ENCODE results near the gene SPATA20. TPM values are rescaled to one million over a fixed set of nuclear protein-coding genes. Genes with fewer than 3 reads are reported as not detected.

Gene SPATA20
- total and polyA plus RNA-seq, 2 of the 8 experiments (the other 6 are each of a cell fraction or from before 2014, with no cell fraction given), result 16.2 to 17.5 TPM

GRCh38 chr17:50535407-50535806, 11.6 kb upstream of the SPATA20 start:
- H4K20me1 ChIP-seq (replicated peaks in 1 of 2; ENCODE audit: control insufficient read depth in 1 of 2, insufficient read depth in 2 of 2, low read length in 2 of 2), result peaks cover 0 to 1% of the 10 kb centered on the region in 2 experiments
- peaks cover 0 to 3% (median 0%) of the 10 kb centered on the region in 4 experiments; a peak in 1 of 8 replicates for H3K36me3 ChIP-seq (ENCODE audit: control insufficient read depth in 2 of 4, insufficient read depth in 4 of 4, low read length in 3 of 4)
- WGBS, 2 experiments (ENCODE audit: extremely low coverage in 1 of 2, insufficient coverage in 1 of 2, insufficient read length in 1 of 2, insufficient replicate concordance in 2 of 2, low coverage in 1 of 2, low lambda C conversion rate in 2 of 2, missing lambda C conversion rate in 1 of 2), result 84% methylated on average over 7 of the region's 7 CpGs; no CpG with 5 or more reads in 1 of the 2 experiments
- peaks cover 17% of the 10 kb centered on the region for H3K23me2 ChIP-seq (ENCODE audit: low read depth, low read length)
- H4K8ac ChIP-seq (ENCODE audit: extremely low read depth, insufficient read depth, low read length), result no peak overlapping the region
- no peak overlapping the region for H3K27ac ChIP-seq (ENCODE audit: low read depth, low read length)
- no peak overlapping the region for H4K91ac ChIP-seq (replicated peaks; ENCODE audit: insufficient read length, low read length)
- H3K14ac ChIP-seq (ENCODE audit: insufficient read length), result no peak overlapping the region
- DNase-seq (ENCODE audit: low read depth in 1 of 2, low spot score in 2 of 2) (no peak), FAIRE-seq (no peak)
- CTCF ChIA-PET (ENCODE audit: partially characterized antibody), result interaction anchor here (0.7 to 1.7 kb wide), 9 partner anchors 15 to 138 kb away, joined by 3 to 8 read pairs (median 4); partner anchors contain the start of gene LRRC59
- H2AFZ ChIP-seq (ENCODE audit: low read length), result no peak overlapping the region
- no peak overlapping the region for H3K23ac ChIP-seq (ENCODE audit: insufficient read length)
- H2BK12ac ChIP-seq (ENCODE audit: low read depth, low read length), result no peak overlapping the region
- H3K9me3 ChIP-seq (ENCODE audit: insufficient read depth in 2 of 2, low read depth in 1 of 2, low read length in 1 of 2), result no peaks in the 10 kb centered on the region
- H3K79me1 ChIP-seq (ENCODE audit: low read depth, low read length), result no peaks in the 10 kb centered on the region; the same call in 1 of the 2 replicates
- H4K5ac ChIP-seq (ENCODE audit: insufficient read length, low read depth, low read length), result no peak overlapping the region
- H3K27me3 ChIP-seq (replicated peaks in 1 of 4; ENCODE audit: control insufficient read depth in 3 of 4, extremely low read depth in 1 of 4, insufficient read depth in 3 of 4, low read length in 3 of 4), result peaks cover 0 to 21% (median 10%) of the 10 kb centered on the region in 4 experiments; a peak in 4 of 7 replicates
- peaks cover 5 to 29% (median 21%) of the 10 kb centered on the region in 4 experiments for H3K4me1 ChIP-seq (replicated peaks in 1 of 4; ENCODE audit: control insufficient read depth in 3 of 4, insufficient read depth in 4 of 4, low read length in 3 of 4)
- POLR2A ChIA-PET (ENCODE audit: partially characterized antibody), result no interaction called here
- 0 out of 4 replicates have a peak, but pooled peaks cover 0 to 2% of the 10 kb centered on the region in 2 experiments for H3K79me2 ChIP-seq (ENCODE audit: control insufficient read depth in 1 of 2, insufficient read depth in 2 of 2, low read length in 2 of 2)
- H2AK5ac ChIP-seq (ENCODE audit: low read depth, low read length), result no peak overlapping the region; the same call in 1 of the 2 replicates
- no peak overlapping the region for H3K9ac ChIP-seq (replicated peaks in 1 of 4; ENCODE audit: extremely low read depth in 1 of 4, low read depth in 3 of 4, low read length in 3 of 4)
- no peak overlapping the region for H2BK20ac ChIP-seq (ENCODE audit: low read length)
- H3K4ac ChIP-seq (replicated peaks; ENCODE audit: insufficient read length, low read depth, low read length), result no peak overlapping the region
- no peak overlapping the region for H3K4me3 ChIP-seq (ENCODE audit: extremely low read depth in 1 of 4, insufficient read depth in 2 of 4, low read depth in 3 of 4, low read length in 4 of 4)
- no peak overlapping the region; a peak in 1 of 4 replicates for H3K4me2 ChIP-seq (ENCODE audit: insufficient read depth in 1 of 2, low read depth in 2 of 2, low read length in 2 of 2)
- no peak overlapping the region for H2BK5ac ChIP-seq (ENCODE audit: low read depth, low read length)
- TF ChIP-seq HDAC6 (IDR thresholded peaks at IDR 0.05; ENCODE audit: low read depth, low read length), result no peak
- no peak for TF ChIP-seq BACH1 (IDR thresholded peaks at IDR 0.05; ENCODE audit: low read length)
- TF ChIP-seq RBBP5 (IDR thresholded peaks at IDR 0.05; ENCODE audit: borderline replicate concordance, low read depth, low read length), result no peak
- TF ChIP-seq RAD21 (IDR thresholded peaks at IDR 0.05 in 1 of 2, conservative IDR thresholded peaks at IDR 0.05 in 1 of 2; ENCODE audit: low read depth in 2 of 2, low read length in 2 of 2), result no peak
- no peak for TF ChIP-seq EP300 (IDR thresholded peaks at IDR 0.05; ENCODE audit: borderline replicate concordance in 1 of 2, low read depth in 2 of 2, low read length in 2 of 2)
- no peak for TF ChIP-seq ZNF274 (IDR thresholded peaks at IDR 0.05; ENCODE audit: borderline replicate concordance, extremely low read depth, low read length)
- no peak for TF ChIP-seq KDM1A (IDR thresholded peaks at IDR 0.05; ENCODE audit: borderline replicate concordance, low read length)
- no peak for TF ChIP-seq EGR1 (IDR thresholded peaks at IDR 0.05; ENCODE audit: borderline replicate concordance, low read depth, low read length)
- no peak for TF ChIP-seq GABPA (IDR thresholded peaks at IDR 0.05; ENCODE audit: borderline replicate concordance, insufficient read depth, low read length)
- peak overlapping the region; percentile 94; the same call in 1 of the 2 replicates for H2BK15ac ChIP-seq (ENCODE audit: low read length)
- no peak overlapping the region for H2BK120ac ChIP-seq (replicated peaks; ENCODE audit: low read depth, low read length)
- H3K56ac ChIP-seq (replicated peaks; ENCODE audit: insufficient read length, low read depth, low read length), result no peak overlapping the region
- no peak overlapping the region for H3K18ac ChIP-seq (ENCODE audit: extremely low read depth, low read length)
